KG1 (cell line): ENCODE results near the gene RRP15.

Experiments used
- DNase-seq: peaks from one replicate; lab custom pipeline; 2025; lab: John Stamatoyannopoulos, UW

Gene RRP15

GRCh38 chr1:218362418-218363076 is 77.5 kb downstream of the RRP15 start:
- DNase-seq, result no peak

GRCh38 chr1:218363141-218363540 is 78.0 kb downstream of the RRP15 start:
- DNase-seq, result no peak

GRCh38 chr1:218364028-218364710 is 79.1 kb downstream of the RRP15 start:
- DNase-seq, result no peak

GRCh38 chr1:218365226-218365999 is 80.3 kb downstream of the RRP15 start:
- DNase-seq, result no peak

- DNase-seq, result no peak
Measured at GRCh38 chr1:218366322-218367052, 81.4 kb downstream of the RRP15 start.

GRCh38 chr1:218367118-218367517 is 82.0 kb downstream of the RRP15 start:
- DNase-seq, result no peak

GRCh38 chr1:218368686-218369085 is 83.6 kb downstream of the RRP15 start:
- no peak for DNase-seq

- no peak for DNase-seq
Measured at GRCh38 chr1:218369688-218370511, 84.8 kb downstream of the RRP15 start.

GRCh38 chr1:218371927-218372672 is 87.0 kb downstream of the RRP15 start:
- DNase-seq, result no peak

- DNase-seq, result no peak
Measured at GRCh38 chr1:218374401-218375353, 89.6 kb downstream of the RRP15 start.

GRCh38 chr1:218376722-218377121 is 91.6 kb downstream of the RRP15 start:
- no peak for DNase-seq

GRCh38 chr1:218377143-218377660 is 92.1 kb downstream of the RRP15 start:
- peak; percentile 4 for DNase-seq

- no peak for DNase-seq
Measured at GRCh38 chr1:218380125-218380977, 95.3 kb downstream of the RRP15 start.

GRCh38 chr1:218382261-218382660 is 97.2 kb downstream of the RRP15 start:
- DNase-seq, result no peak

GRCh38 chr1:218383051-218383450 is 98.0 kb downstream of the RRP15 start:
- no peak for DNase-seq

- no peak for DNase-seq
Measured at GRCh38 chr1:218383681-218384080, 98.6 kb downstream of the RRP15 start.

GRCh38 chr1:218384581-218384993 is 99.5 kb downstream of the RRP15 start:
- DNase-seq, result no peak
